Measurements from ENCODE around the gene PPP2CA.
"Not testable (repeated sequence)": the region's sequence is repeated elsewhere in the genome, so short reads cannot be mapped to it uniquely, and the experiment has no call there.

Gene PPP2CA

GRCh38 chr5:134245101-134245604 lies 19.3 kb upstream of the PPP2CA start:
- peak; percentile 26 for DNase-seq (ENCODE audit: low read depth)

GRCh38 chr5:134242146-134242545 lies 16.3 kb upstream of the PPP2CA start:
- DNase-seq (ENCODE audit: low read depth): peak; percentile 65

GRCh38 chr5:134240421-134240962 lies 14.6 kb upstream of the PPP2CA start:
- DNase-seq (ENCODE audit: low read depth): peak; percentile 54

- no peak for DNase-seq (ENCODE audit: low read depth)
Observed at GRCh38 chr5:134236820-134237219, 10.9 kb upstream of the PPP2CA start.

GRCh38 chr5:134236318-134236717 lies 10.4 kb upstream of the PPP2CA start:
- DNase-seq (ENCODE audit: low read depth): peak; percentile 62

GRCh38 chr5:134228624-134229023 lies 2.8 kb upstream of the PPP2CA start:
- DNase-seq (ENCODE audit: low read depth): no peak

GRCh38 chr5:134227776-134228175 lies 1.9 kb upstream of the PPP2CA start:
- DNase-seq (ENCODE audit: low read depth): no peak

- DNase-seq (ENCODE audit: low read depth): no peak
Observed at GRCh38 chr5:134227259-134227658, 1.4 kb upstream of the PPP2CA start.

GRCh38 chr5:134226441-134227192 lies 744 bp upstream of the PPP2CA start:
- no peak for DNase-seq (ENCODE audit: low read depth)

- peak; percentile 50 for DNase-seq (ENCODE audit: low read depth)
Observed at GRCh38 chr5:134224888-134225779, 739 bp downstream of the PPP2CA start.

GRCh38 chr5:134223406-134224248 lies 2.2 kb downstream of the PPP2CA start:
- no peak for DNase-seq (ENCODE audit: low read depth)

GRCh38 chr5:134221690-134222089 lies 4.2 kb downstream of the PPP2CA start:
- not testable (repeated sequence) for DNase-seq (ENCODE audit: low read depth)

- no peak for DNase-seq (ENCODE audit: low read depth)
Observed at GRCh38 chr5:134215757-134216156, 10.1 kb downstream of the PPP2CA start.

GRCh38 chr5:134211263-134212031 lies 14.4 kb downstream of the PPP2CA start:
- peak; percentile 59 for DNase-seq (ENCODE audit: low read depth)

GRCh38 chr5:134209477-134210245 lies 16.2 kb downstream of the PPP2CA start:
- DNase-seq (ENCODE audit: low read depth): no peak

- no peak for DNase-seq (ENCODE audit: low read depth)
Observed at GRCh38 chr5:134207696-134208095, 18.2 kb downstream of the PPP2CA start.

- DNase-seq (ENCODE audit: low read depth): no peak
Observed at GRCh38 chr5:134206627-134207160, 19.2 kb downstream of the PPP2CA start.

GRCh38 chr5:134204575-134204974 lies 21.3 kb downstream of the PPP2CA start:
- no peak for DNase-seq (ENCODE audit: low read depth)

- DNase-seq (ENCODE audit: low read depth): no peak
Observed at GRCh38 chr5:134203630-134204029, 22.2 kb downstream of the PPP2CA start.

GRCh38 chr5:134195666-134196065 lies 30.2 kb downstream of the PPP2CA start:
- DNase-seq (ENCODE audit: low read depth): no peak

All from fibroblast of gingiva (primary cell).